HG02642 (cell line): ENCODE data around the gene SRGAP1.
A peak's percentile ranks its signal among the peaks of the same experiment; 100 is the strongest.

ENCODE experiments used
- ATAC-seq: cut with Tn5 transposase; IDR thresholded peaks from one replicate; pipeline ENCODE4 v1.9.1; 2021; ENCODE audit warnings: mild to moderate bottlenecking; ENCODE audit not compliant: unreplicated experiment, poor library complexity

Gene SRGAP1

DNA sequence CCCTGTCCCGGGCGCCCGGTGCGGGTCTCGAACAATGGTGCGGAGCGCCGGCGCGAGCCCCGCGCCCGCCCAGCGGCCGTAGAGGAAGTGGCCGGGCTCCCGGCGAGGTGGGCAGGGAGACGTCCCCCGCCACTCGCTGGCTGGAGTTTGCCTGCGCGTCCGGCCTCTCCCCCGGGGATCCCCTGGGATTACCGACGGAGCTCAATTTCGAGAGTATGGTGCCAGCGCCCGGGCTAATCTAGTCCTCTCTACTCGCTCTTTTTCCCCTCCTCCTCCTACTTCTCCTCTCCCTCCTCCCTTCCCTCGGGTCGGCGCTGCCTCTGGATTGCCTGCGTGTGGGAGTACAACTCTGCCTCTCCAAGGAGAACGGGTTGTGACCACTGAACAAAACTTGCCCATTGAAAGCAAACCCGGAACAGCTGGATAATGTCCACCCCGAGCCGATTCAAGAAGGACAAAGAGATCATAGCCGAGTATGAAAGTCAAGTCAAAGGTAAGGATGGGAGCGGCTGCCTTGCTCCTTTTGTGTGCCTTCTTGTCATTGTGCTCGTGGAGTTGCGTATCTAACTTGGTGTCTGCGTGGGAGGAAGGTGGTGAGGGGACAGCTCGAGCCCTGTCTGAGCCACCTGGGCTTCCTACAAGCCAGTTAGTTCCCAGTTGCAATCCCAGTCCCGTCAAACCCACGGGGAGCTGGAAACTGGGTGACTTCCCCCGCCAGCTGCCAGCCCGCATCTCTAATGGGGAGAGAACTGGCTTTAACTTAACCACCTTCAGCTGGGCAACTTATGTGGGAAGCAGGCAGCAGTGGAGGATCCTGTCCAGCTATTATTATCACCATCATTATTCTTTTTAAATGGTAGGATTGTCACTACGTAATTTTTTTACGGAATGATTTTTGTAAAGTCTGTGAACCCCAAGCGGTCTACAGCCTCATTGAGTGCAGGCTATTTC lies at the start of gene SRGAP1:
SRGAP1 (plus strand) TSS at position 310 of the 951 bp plus-strand sequence; CDS start at position 427, 117 bp downstream.
- ATAC-seq, result peak; percentile 32

DNA sequence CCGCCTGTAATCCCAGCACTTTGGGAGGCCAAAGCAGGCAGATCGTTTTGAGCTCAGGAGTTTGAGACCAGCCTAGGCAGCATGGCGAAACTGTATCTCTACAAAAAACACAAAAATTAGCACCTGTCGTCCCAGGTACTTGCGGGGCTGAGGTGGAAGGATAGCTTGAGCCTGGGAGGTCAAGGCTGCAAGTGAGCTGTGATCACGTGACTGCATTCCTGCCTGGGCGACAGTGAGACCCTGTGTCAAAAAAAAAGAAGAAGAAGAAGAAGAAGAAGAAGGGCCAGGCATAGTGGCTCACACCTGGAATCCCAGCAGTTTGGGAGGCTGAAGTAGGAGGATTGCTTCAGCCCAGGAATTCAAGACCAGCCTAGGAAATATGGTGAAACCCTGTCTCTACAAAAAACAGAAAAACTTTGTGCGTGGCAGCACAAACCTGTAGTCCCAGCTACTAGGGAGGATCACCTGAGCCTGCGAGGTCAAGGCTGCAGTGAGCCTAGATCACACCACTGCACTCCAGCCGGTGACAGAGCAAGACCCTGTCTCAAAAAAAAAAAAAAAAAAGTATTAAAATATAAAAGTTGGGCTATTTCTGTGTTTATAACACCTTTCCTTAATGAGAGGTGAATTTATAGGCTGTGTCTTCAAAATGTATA lies 49.3 kb upstream of the SRGAP1 start:
- ATAC-seq, result no peak

DNA sequence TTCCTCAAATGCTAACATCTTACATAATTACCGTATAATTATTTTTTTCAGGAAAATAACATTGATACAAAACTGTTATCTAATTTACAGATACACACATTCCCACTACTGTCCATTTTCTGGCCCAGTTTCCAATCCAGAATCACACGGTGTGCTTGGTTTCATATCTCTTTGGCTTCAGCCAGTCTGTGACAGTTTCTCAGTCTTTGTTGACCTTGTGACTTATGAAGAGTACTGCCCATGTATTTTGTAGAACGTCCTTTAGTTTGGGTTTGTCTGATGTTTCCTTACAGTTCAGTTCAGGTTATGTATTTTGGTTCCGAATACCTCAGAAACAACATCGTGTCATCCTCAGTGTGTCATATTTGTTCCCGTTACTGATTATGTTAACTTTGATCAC lies 48.6 kb upstream of the SRGAP1 start:
- ATAC-seq, result no peak

DNA sequence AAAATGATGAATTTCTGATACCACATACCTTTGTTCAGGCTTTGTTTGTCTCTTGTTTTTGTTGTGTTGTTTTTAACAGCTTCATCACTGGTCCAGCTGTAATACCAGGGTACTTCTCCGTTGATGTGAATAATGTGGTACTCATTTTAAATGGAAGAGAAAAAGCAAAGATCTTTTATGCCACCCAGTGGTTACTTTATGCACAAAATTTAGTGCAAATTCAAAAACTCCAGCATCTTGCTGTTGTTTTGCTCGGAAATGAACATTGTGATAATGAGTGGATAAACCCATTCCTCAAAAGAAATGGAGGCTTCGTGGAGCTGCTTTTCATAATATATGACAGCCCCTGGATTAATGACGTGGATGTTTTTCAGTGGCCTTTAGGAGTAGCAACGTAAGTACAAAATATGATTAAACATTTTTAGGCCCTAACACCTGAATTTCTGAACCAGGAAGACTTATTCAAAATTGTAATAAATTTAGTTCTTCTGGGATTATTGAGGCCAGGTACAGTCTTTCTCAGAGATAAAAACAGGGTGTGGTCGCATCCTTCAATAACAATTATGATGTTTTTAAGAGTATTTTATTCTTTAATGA lies 42.4 kb upstream of the SRGAP1 start:
- ATAC-seq, result no peak

DNA sequence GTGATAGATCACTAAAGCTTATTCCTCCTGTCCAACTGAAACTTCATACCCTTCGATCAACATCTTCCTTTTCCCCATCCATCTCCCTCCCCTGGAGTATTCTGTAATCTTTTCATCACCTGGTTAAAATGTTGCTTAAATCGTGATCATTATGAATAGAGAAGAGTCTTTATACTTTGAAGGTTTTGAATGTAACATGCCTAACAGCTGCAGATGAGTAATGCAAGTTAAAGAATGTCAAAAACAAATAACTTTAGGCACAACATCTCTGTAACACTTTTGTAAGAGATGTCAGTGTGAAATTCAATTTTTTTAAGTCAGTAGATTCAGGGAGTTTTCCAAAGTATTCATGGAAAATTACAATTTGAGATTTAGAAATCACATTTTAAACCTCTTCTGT lies 39.8 kb upstream of the SRGAP1 start:
- ATAC-seq, result no peak

DNA sequence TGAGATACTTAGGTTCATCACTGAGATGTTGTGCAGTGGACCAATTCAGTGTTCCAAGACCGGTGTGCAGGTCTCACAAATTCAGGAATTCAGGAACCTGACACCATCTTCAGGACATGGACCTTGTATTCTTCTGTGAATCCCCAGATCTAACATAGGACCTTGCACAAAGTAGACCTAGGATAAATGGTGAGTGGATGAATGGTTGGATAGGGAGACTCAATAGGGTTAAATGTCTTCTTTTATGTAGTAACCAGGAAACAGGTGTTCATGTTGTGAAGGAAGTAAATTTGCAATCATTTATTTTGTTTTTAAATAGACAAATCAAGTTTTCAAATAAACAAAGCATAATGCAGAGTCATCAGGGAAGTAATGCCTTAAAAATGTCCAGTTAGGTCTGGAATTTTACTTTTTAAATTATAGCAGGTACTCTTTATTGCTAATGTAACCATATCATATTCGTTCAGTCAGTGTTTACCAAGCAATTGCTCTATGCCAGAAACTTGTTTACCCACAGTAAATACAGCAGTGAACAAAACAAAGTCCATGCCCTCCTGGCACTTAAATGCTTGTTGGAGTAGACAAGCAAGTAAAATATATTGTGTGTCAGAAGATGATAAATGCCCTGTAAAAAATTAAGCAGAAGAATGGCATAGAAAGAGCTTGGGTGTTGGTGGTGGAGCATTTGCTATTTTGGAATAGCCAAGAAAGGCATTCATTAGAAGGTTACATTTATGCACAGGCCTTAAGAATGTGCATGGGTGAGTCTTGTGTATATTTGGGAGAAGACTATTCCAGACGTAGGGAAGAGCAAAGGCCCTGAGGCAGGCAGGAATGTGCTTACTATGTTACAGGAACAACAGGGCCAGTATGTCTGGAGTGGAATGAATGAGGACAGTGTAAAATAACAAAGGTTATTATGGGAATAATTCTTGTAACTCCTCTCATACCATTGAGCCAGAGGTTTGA lies 38.5 kb upstream of the SRGAP1 start:
- ATAC-seq, result no peak

DNA sequence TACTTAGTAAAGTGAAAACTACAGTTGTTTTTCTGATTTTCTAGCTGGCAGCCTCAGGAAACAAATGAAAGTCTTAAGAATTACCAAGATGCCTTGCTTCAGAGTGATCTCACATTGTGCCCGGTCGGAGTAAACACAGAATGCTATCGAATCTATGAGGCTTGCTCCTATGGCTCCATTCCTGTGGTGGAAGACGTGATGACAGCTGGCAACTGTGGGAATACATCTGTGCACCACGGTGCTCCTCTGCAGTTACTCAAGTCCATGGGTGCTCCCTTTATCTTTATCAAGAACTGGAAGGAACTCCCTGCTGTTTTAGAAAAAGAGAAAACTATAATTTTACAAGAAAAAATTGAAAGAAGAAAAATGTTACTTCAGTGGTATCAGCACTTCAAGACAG lies 35.9 kb upstream of the SRGAP1 start:
- no peak for ATAC-seq

DNA sequence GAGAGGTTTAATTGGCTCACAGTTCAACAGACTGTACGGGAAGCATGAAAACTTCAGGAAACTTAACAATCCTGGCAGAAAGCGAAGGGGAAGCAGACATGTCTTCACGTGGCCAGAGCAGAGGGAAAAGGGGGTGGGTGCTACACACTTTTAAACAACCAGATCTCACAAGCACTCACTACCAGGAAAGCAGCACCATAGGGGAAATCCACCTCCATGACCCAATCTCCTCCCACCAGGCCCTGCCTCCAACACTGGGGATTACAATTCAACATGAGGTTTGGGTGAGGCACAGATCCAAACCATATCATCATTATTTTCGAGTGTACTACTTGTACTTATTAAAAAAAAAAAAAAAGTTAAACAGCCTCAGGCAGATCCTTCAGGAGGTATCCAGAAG lies 34.9 kb upstream of the SRGAP1 start:
- no peak for ATAC-seq

DNA sequence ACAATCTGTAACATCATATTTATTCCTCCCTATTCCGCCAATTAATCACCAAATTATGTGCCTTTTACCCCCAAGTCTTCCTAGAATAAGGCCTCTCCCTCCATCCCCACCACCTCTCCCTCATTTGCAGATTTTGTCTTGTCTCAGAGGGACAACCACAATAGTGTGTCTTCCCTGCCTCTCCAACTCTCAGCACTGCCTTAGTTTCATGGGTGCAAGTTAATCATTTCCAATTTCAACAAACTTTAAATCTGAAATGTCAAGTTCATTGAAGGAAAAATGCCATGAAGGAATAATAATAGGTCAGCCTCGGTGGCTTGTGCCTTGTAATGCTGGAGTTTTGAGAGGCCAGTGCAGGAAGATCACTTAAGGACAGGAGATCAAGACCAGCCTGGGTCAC lies 33.2 kb upstream of the SRGAP1 start:
- ATAC-seq, result no peak

DNA sequence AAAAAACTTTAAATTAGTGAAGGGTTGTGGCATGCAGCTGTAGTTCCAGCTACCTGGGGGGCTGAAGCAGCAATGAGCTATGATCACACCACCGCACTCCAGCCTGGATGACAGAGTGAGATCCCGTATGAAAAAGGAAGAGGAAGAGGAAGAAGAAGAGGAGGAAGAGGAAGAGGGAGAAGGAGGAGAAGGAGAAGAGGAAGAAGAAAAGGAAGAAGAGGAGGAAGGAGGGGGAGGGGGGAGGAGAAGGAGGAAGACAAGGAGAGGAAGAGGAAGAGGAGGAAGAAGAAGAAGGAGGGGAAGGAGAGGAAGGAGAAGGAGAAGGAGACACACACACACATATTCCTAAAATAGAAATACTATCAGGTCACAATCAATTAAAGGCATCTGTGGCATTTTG lies 32.7 kb upstream of the SRGAP1 start:
- ATAC-seq, result no peak

DNA sequence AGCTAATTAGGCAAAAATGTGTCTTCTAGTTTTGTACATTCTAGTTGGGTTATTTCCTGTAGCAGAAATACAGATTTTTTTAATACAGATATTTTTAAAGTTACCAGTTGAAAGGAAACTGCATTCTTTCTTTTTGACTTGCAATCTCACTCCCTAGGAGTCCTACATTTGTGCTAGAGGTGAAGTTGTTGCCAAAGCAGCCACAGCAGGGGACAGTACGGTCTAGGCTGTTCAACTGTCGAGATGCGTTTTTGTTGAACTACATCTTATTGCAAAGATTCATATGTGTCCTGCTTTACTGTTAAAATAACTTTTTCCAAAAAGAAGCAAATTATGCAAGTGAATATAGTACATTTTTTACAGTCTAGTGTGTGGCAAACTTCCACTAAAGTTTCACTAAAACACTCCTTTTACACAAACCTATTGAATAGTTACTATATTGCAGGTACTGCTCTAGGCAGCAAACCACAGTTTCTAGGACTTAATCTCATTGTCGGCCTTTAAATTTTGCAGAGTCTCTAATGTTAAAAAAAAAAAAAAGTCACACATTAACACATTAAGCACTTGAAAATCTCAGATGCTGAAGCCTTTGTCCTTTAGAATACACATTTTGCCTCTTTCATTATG lies 30.2 kb upstream of the SRGAP1 start:
- peak; percentile 42 for ATAC-seq

DNA sequence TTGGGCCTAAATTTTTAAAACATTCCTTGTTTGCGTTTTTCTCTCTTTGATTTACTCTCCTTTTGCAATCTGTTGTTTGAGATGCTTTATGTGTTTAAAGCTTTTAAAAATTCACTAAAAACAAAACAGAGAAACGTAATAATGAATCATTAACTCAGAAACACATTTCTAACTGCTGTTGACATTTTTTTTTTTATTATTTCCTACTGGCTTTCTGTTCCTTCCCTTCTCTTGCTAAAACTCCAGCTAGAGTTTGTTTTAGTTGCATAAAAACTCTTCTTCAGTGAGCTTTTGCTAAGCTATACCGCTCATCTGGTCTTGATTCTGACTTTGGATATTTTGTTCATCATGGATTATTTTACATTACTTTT lies 29.0 kb upstream of the SRGAP1 start:
- ATAC-seq, result no peak

DNA sequence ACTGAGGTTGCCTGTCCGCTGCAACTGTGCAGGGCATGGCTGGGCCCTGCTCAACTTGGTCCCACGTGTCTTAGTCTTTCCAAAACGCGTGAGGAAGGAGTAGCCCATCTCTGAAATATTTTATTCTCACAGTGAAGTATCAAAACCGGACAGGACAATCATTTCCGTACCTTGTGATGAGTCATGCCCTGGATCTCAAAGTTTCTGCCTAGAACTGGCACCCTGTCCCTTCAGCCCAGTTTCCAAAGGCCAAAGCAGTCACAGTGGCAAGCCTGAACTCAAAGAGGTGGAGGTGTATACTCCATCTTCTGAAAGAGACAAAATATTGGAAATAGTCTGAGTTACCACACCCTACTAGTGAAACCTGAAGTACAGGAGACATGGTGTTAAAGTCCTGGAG lies 28.5 kb upstream of the SRGAP1 start:
- no peak for ATAC-seq

DNA sequence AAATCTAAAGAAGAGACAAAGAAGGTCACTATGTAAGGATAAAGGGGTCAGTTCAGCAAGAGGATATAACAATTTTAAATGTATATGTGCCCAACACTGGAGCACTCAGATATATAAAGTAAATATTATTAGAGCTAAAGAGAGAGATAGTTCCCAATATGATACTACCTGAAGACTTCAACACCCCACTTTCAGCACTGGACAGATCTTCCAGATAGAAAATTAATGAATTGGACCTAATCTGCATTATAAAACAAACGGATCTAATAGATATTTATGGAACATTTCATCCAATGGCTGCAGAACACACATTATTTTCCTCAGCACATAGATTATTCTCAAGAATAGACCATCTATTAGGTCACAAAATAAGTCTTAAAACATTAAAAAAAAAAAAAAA lies 24.1 kb upstream of the SRGAP1 start:
- ATAC-seq, result no peak

DNA sequence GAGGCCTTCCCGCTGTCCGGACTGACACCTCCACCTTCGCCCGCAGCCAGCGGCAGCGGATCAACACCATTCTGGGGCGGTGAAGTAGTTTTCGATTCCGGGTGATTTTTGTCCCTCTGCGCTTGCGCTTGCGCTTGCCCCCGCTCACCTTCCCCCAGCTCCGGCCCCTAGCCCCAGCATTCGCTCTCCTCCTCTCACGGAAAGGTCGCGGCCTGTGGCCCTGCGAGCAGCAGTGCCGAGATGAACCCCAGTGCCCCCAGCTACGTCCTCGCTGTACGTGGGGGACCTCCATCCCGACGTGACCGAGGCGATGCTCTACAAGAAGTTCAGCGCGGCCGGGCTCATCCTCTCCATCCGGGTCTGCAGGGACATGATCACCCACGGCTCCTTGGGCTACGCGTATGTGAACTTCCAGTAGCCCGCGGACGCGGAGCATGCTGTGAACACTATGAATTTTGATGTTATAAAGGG lies 22.7 kb upstream of the SRGAP1 start:
- ATAC-seq, result peak; percentile 63

DNA sequence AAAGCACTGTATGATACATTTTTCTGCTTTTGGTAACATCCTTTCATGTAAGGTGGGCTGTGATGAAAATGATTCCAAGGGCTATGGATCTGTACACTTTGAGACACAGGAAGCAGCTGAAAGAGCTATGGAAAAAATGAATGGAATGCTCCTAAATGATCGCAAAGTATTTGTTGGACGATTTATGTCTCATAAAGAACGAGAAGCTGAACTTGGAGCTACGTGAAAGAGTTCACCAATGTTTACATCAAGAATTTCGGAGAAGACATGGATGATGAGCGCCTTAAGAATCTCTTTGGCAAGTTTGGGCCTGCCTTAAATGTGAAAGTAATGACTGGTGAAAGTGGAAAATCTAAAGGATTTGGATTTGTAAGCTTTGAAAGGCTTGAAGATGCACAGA lies 22.1 kb upstream of the SRGAP1 start:
- no peak for ATAC-seq

DNA sequence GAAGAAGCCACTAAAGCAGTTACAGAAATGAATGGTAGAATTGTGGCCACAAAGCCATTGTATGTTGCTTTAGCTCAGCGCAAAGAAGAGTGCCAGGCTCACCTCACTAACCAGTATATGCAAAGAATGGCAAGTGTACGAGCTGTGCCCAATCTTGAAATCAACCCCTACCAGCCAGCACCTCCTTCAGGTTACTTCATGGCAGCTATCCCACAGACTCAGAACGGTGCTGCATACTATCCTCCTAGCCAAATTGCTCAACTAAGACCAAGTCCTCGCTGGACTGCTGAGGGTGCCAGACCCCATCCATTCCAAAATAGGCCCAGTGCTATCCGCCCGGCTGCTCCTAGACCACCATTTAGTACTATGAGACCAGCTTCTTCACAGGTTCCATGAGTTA lies 21.5 kb upstream of the SRGAP1 start:
- no peak for ATAC-seq

DNA sequence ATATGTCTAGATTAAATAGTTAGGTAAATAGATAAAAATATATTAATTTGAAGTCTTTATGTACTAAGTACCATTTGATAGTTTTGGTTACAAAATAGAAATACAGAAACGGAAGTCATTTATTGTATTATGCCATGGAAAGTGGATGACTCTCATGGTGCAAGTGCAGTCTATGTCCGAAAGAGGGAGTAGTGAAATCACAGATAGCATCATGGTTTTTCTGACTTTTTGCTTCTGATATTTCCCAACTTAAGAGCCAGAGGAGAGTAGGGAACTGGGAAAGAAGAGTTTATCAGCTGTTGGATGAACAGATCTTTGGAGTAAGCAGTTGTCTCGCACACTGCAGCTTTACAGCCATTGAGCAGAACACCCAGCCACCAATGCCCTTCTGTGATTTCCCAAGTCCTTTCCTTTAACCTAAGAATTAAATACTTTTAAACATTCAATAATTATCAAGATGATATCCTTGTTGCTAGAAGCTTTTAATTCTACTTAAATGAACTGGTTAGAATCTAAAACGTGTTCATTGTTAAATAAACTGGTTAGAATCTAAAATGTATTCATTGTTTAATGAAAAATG lies 18.4 kb upstream of the SRGAP1 start:
- ATAC-seq, result no peak

DNA sequence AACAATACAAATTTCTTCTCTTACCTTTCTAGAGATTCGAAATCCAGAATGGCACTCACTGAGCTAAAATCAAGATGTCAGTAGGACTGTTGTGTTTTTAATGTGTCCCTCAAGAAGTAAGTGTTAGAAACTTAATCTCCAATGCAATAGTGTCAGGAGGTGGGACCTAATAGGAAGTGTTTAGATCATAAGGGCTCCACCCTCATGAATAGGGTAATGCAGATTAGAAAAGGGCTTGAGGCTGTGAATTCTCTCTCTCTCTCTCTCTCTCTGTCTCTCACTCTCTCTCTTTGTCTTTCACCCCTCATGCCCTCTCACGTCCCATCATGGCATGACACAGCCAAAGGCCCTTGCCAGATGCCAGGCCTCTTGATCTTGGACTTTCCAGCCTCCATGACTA lies 15.6 kb upstream of the SRGAP1 start:
- ATAC-seq, result no peak
